Esophagus squamous epithelium (tissue), 5 donors: ENCODE results near the gene ZDHHC7. TPM values are rescaled to one million over a fixed set of nuclear protein-coding genes. Genes with fewer than 3 reads are reported as not detected.

ENCODE experiments used
- DNase-seq: peaks from one replicate; lab custom pipeline; 2025; lab: John Stamatoyannopoulos, UW
- H3K27ac ChIP-seq, 4 donors: fragments of 200-600 bp; sonication (generic); one replicate each; pipeline ENCODE4 v1.5.1; 2016 to 2019; ENCODE audit warnings: mild to moderate bottlenecking in 1 of 4
- H3K27me3 ChIP-seq, 4 donors: fragments of 200-600 bp; sonication (generic); 1 replicate in 3 of 4; 2 replicates in 1 of 4; pipeline versions ENCODE4 v1.5.1 to v1.6.0; 2017 to 2021; ENCODE audit warnings: antibody characterized with exemption in 1 of 4
- H3K36me3 ChIP-seq, 3 donors: fragments of 200-600 bp; sonication (generic); one replicate each; pipeline ENCODE4 v1.5.1; 2016 to 2019
- H3K4me1 ChIP-seq, 3 donors: fragments of 200-600 bp; sonication (generic); one replicate each; pipeline ENCODE4 v1.5.1; 2017 to 2019
- H3K4me3 ChIP-seq, 4 donors: fragments of 200-600 bp; sonication (generic); 1 replicate in 3 of 4; 2 replicates in 1 of 4; pipeline ENCODE4 v1.5.1; 2016 to 2019; ENCODE audit warnings: mild to moderate bottlenecking in 2 of 4, moderate library complexity in 1 of 4
- H3K9me3 ChIP-seq, 3 donors: fragments of 200-600 bp; sonication (generic); one replicate each; pipeline ENCODE4 v1.5.1; 2016 to 2019
- CTCF ChIP-seq, 6 experiments: fragments of 450-650 bp in 4 of 6; fragments of 200-600 bp in 2 of 6; sonication (generic) in 2 of 6; IDR thresholded peaks; one replicate each; pipeline ENCODE4 v1.5.1; 2016 to 2019; ENCODE audit warnings: antibody characterized with exemption in 6 of 6, mild to moderate bottlenecking in 4 of 6, moderate library complexity in 4 of 6
- POLR2A ChIP-seq, 4 donors: fragments of 450-650 bp; IDR thresholded peaks; one replicate each; pipeline ENCODE4 v1.6.1; 2017; ENCODE audit warnings: antibody characterized with exemption in 4 of 4, mild to moderate bottlenecking in 4 of 4, moderate library complexity in 3 of 4
- WGBS, 2 donors: methylation state at CpG; one replicate each; pipeline ENCODE4 v1.1.5; 2018; 5-methylcytosine and 5-hydroxymethylcytosine counted together
- intact Hi-C: fragments of 100-400 bp; cut with DNase I; formaldehyde crosslinking; loops from one replicate; pipeline ENCODE4 v1.15.0; 2022
- total RNA-seq, 4 donors: library from RNA; depleted of rRNA; stranded (reverse); fragments of >200 nt; gene quantifications; one replicate each; pipeline ENCODE4 v1.1.0, GENCODE V29; 2016
- donor health status: DM: yes; HTN: yes; CAD: no.

ZDHHC7 gene
- total RNA-seq, 4 donors from 2014 or later = 31.2 to 41.2 (median 38.6) TPM

DNA sequence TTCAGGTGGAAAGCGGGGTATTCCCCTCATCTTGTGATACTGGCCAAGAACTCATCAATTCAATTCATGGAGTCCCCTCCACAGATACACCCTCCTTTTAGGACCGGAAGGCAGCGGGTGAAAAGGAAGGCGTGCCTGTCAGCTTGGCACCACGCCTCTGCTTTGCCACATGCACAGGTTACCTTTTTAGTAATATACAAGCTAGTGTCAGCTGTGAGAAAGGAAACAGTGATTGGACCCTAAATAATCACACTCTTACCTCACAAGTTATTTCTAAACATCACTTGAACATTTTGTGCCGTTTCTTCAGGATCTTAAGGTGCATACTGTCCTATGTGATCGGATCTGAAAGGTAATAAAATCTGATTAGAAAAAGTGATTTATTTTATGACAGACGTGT lies 15.7 kb downstream of the ZDHHC7 start:
- Histone ChIP-seq H3K36me3 (peaks cover 0 to 48% (median 6%) of the 10 kb centered on the region in 3 donors), H3K27ac (peak overlapping the region; percentile 83 to 93 (median 89)), H3K27me3 (no peaks in the 10 kb centered on the region), H3K4me3 (no peak overlapping the region), H3K9me3 (no peaks in the 10 kb centered on the region), H3K4me1 (peaks cover 32 to 88% (median 71%) of the 10 kb centered on the region in 3 donors)
- no peak for DNase-seq
- 71 to 85% methylated on average over 8 of the region's 8 CpGs for WGBS, 2 donors
- intact Hi-C loops = no loop called here
- TF ChIP-seq CTCF (IDR thresholded peaks at IDR 0.05) = no peak
- no peak for TF ChIP-seq POLR2A (IDR thresholded peaks at IDR 0.05)

DNA sequence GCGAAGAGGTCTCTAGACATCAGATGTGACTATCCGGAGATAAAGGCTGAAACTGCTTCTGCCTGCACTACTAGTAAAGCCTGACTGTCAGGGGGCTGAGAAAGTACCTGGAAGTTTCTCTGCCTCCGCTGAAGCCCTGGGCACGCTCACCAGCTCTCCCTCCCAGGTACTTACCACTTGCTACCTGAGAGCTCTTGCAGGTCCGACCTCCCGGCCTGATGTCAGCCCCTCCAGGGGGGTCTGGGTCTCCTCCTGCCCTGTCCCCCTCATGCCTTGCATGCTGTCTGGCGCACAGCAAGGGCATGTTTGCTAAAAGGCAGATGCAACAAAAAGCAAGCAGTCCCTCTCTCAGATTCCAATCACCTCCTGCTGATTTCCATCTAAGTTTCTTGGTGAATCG lies 17.4 kb downstream of the ZDHHC7 start:
- WGBS, 2 donors = 83 to 88% methylated on average over 4 to 8 of the region's 8 CpGs
- no peak for DNase-seq
- peaks cover 24 to 70% (median 54%) of the 10 kb centered on the region in 3 donors for H3K4me1 ChIP-seq
- peaks cover 7 to 66% (median 16%) of the 10 kb centered on the region in 3 donors for H3K36me3 ChIP-seq
- H3K9me3 ChIP-seq = no peaks in the 10 kb centered on the region
- TF ChIP-seq CTCF (IDR thresholded peaks at IDR 0.05) (no peak), POLR2A (IDR thresholded peaks at IDR 0.05) (no peak)
- H3K4me3 ChIP-seq = no peak overlapping the region
- H3K27ac ChIP-seq = peak overlapping the region; percentile 83 to 93 (median 89)
- intact Hi-C loops = no loop called here
- H3K27me3 ChIP-seq = no peaks in the 10 kb centered on the region

- no peak for DNase-seq
- peaks cover 24 to 59% (median 46%) of the 10 kb centered on the region in 3 donors for H3K4me1 ChIP-seq
- TF ChIP-seq CTCF (IDR thresholded peaks at IDR 0.05) = no peak
- TF ChIP-seq POLR2A (IDR thresholded peaks at IDR 0.05) = no peak
- WGBS, 2 donors = 54 to 58% methylated on average over 3 of the region's 3 CpGs
- no peak overlapping the region for H3K4me3 ChIP-seq
- no peaks in the 10 kb centered on the region for H3K27me3 ChIP-seq
- no peaks in the 10 kb centered on the region for H3K9me3 ChIP-seq
- intact Hi-C loops = no loop called here
- H3K27ac ChIP-seq = peak overlapping the region; percentile 50 to 93 (median 73)
- peaks cover 17 to 78% (median 24%) of the 10 kb centered on the region in 3 donors for H3K36me3 ChIP-seq
These were observed 18.6 kb downstream of the ZDHHC7 start for GRCh38 chr16:84992717-84993075.

DNA sequence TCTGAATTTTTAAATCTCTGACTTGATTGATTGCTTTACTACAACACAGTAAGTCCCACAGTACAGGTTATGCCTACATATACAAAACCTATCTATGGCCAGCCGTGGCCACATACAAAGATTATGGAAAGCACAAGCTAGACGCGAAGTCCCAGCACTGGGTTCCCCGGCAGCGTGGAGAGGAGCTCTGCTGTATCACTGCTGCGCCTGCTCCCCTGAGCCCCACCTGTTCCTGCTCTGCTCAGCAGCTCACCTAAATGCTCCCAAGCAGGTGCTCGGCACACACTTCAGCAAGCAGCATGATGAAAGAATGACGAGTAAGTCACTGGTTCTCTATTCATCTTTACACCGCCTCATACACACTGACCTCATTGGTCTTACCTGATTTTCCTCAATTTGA lies 20.6 kb downstream of the ZDHHC7 start:
- no peak for DNase-seq
- WGBS, 2 donors = 86 to 93% methylated on average over 5 to 9 of the region's 9 CpGs
- peaks cover 28 to 60% (median 45%) of the 10 kb centered on the region in 3 donors for H3K4me1 ChIP-seq
- no peak for TF ChIP-seq POLR2A (IDR thresholded peaks at IDR 0.05)
- TF ChIP-seq CTCF (IDR thresholded peaks at IDR 0.05) = no peak
- H3K27me3 ChIP-seq = no peaks in the 10 kb centered on the region
- H3K9me3 ChIP-seq = no peaks in the 10 kb centered on the region
- intact Hi-C loops = no loop called here
- H3K27ac ChIP-seq = no peak overlapping the region
- H3K4me3 ChIP-seq = no peak overlapping the region
- peaks cover 24 to 95% (median 30%) of the 10 kb centered on the region in 3 donors for H3K36me3 ChIP-seq

- DNase-seq = no peak
- Histone ChIP-seq H3K27me3 (no peaks in the 10 kb centered on the region), H3K9me3 (no peaks in the 10 kb centered on the region), H3K4me1 (peaks cover 22 to 60% (median 43%) of the 10 kb centered on the region in 3 donors), H3K27ac (no peak overlapping the region), H3K4me3 (no peak overlapping the region), H3K36me3 (peaks cover 24 to 93% (median 30%) of the 10 kb centered on the region in 3 donors)
- WGBS, 2 donors = 89 to 91% methylated on average over 16 to 24 of the region's 27 CpGs
- intact Hi-C loops = no loop called here
- no peak for TF ChIP-seq CTCF (IDR thresholded peaks at IDR 0.05)
- no peak for TF ChIP-seq POLR2A (IDR thresholded peaks at IDR 0.05)
These were observed 21.4 kb downstream of the ZDHHC7 start for GRCh38 chr16:84989749-84990620.
